Suppressor macrophage (primary cell): ENCODE measurements around the gene KIF5B.
"Not testable (repeated sequence)": the region's sequence is repeated elsewhere in the genome, so short reads cannot be mapped to it uniquely, and the experiment has no call there.

Experiments
- DNase-seq, 4 experiments: peaks; one replicate each; pipeline ENCODE4 v3.0.0-alpha.2; 2020 to 2022
- total RNA-seq, 17 experiments: gene quantifications; one replicate each; lab custom pipeline; 2026; ENCODE audit warnings: mixed read lengths in 6 of 17, inconsistent platforms in 3 of 17; lab: John Stamatoyannopoulos, UW

Gene KIF5B
- total RNA-seq, result 273 to 541 (median 362) reads per million in 17 experiments

- peak; percentile 94 to 97 (median 95) for DNase-seq
Observed at GRCh38 chr10:32056136-32057035, at the start of gene KIF5B. TSS of gene KIF5B (minus strand) at chr10:32056425. CDS start at chr10:32055973, 452 bp downstream.

- no peak for DNase-seq
Observed at GRCh38 chr10:32105782-32106382, 49.7 kb upstream of the KIF5B start.

GRCh38 chr10:32104622-32105509 is 48.6 kb upstream of the KIF5B start:
- DNase-seq, result no peak

DNA sequence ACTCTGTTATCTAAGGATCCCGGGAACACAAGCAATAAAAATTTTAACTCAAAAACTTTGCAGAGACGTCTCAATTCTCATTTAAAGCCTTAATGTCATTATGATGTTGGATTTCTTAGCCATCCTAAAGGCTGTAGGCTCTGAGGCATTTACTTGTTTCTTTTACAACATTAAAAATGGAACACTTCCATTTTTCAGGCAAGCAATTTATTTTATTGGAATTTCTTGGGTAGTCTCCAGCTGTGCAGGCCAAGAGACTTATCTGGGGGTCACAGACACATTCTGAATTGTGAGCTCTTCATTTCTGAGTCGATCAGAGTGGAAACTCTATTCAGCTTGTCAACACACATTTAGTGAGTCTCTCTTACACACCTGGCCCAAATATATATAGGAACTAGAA is 48.0 kb upstream of the KIF5B start:
- no peak for DNase-seq

DNA sequence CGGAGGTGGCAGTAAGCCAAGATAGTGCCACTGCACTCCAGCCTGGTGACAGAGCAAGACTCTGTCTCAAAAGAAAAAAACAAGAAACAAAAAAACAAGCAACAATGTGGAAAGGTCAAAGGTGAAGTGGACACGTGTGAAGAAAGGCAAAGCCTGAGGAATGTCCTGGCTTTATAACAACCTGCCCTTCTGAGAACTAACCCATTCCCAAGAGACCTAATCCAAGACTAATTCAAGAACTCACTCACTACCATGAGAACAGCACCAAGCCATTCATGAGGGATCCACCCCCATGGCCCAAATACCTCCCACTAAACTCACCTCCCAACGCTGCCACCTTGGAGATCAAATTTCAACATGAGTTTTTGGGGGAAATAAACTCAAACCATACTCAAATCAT is 47.5 kb upstream of the KIF5B start:
- DNase-seq, result no peak

DNA sequence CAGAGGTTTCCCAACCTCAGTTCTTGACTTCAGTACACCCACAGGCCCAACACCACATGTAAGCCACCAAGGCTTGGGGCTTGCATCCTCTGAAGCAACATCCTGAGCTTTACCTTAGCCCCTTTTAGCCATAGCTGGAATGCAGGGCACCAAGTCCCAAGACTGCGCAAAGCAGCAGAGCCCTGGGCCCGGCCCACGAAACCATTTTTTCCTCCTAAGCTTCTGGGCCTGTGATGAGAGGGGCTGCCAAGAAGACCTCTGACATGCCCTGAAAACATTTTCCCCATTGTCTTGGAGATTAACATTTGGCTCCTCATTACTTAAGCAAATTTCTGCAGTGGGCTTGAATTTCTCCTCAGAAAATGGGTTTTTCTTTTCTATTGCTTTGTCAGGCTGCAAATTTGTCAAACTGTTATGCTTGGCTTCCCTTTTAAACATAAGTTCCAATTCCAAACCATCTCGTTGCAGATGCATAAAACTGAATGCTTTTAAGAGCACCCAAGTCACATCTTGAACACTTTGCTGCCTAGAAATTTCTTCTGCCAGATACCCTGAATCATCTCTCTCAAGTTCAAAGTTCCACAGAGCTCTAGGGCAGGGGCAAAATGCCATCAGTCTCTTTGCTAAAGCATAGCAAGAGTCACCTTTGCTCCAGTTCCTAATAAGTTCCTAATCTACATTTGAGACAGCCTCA is 42.5 kb upstream of the KIF5B start:
- not testable (repeated sequence) for DNase-seq

GRCh38 chr10:32095116-32095733 is 39.0 kb upstream of the KIF5B start:
- DNase-seq, result no peak

- no peak for DNase-seq
Observed at GRCh38 chr10:32093650-32094049, 37.4 kb upstream of the KIF5B start.

DNA sequence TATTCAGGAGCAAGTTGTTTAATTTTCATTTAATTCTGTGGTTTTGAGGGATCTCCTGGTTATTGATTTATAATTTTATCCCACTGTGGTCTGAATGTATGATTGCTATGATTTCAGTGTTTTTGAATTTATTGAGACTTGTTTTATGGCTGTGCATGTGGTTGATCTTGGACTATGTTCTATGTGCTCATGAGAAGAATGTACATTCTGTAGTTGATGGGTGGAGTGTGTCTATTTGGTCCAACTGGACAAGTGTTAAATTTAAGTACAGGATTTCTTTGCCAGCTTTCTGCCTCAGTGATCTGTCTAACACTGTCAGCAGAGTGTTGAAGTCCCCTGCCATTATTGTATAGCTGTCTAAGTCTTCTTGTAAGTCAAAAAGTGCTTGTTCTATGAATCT is 34.8 kb upstream of the KIF5B start:
- no peak for DNase-seq

DNA sequence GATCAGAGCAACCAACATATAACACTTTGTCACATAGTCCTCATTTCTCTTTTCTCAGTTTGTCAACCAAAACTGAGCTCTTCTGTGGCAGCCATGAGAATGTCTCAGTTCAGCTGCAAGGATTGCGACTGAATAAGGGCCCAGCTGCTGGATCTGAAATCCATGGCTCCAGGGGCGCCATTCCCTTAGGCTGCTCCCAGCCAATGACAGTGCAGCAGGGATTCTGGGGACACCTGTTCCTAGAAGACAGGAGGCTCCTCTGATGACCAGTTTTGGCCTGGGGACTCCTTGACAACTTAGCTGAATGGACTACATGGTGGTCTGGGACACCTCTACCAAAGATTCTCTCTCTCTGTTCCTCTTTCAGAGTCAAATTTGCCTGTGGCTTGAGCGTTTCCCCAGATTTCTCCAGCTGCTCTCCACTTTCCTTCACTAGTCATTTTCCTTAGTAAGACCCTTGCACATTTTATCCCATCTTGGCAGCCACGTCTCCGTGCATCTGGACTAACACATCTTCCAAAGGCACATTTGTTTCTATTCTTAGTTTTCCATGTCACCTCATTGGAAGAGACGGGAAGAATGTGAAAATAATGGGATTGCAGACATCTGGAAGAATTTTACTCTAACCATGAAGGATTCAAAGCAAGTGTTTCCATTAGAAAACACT is 28.1 kb upstream of the KIF5B start:
- no peak for DNase-seq

GRCh38 chr10:32077896-32078485 is 21.8 kb upstream of the KIF5B start:
- DNase-seq, result no peak

GRCh38 chr10:32073659-32074058 is 17.4 kb upstream of the KIF5B start:
- peak in 2 of 4 experiments; percentile 30 to 31 for DNase-seq

GRCh38 chr10:32073128-32073527 is 16.9 kb upstream of the KIF5B start:
- DNase-seq, result no peak

DNA sequence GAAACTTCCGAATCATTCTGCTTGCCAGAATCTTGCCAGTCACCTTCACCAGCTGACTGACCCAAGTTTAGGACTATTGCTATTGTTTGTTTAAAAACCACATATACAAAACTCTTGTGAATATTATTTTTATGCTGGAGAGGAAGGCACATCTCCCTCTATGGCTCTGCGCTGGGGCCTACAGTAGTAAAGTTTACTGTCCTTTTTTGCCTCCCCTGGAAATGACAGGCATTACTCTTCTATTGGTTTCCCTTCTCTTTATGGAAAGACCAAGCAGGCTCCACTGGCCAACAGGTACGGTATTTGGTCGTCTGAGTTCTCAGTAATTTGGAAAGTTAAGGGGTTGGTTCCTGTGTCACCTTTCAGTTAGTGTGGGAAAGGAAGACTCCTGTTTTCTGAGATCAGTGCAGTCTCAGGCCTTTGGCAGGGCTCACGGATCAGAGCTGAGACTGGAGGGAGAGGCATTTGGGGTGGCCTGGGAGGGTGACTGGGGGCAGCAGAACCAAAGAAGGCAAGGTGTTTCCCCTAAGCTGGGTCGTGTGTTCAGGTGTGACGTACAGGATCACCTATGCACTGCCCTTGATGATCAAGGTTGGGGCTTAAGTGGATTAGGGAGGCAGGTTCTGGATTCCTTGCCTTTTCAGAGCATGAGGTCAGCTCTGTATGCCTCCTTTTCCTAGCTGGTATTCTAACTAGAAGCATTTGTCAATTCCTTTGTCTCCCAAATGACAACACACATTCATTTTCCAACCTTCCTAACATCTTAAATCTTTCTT is 16.0 kb upstream of the KIF5B start:
- DNase-seq, result no peak

GRCh38 chr10:32070645-32071044 is 14.4 kb upstream of the KIF5B start:
- no peak for DNase-seq

DNA sequence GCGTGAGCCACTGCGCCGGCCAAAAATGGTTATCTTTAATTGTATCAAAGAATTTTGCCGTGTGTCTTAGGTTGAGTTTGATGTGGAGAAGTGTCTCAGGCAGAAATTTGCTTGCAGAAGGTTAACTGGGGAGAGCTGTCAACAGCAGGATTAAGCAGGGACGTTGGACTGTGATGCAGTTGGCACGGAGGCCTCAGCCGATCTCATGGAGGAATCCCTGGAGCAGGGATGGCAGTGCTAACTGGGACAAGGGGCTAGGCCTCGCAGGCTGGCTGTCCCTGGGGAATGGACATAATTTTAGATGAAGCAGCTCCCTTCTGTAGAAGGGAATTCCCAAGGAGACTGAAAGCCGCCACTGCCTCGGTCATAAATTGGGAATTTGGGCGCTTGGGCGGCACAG is 12.3 kb upstream of the KIF5B start:
- DNase-seq, result no peak

DNA sequence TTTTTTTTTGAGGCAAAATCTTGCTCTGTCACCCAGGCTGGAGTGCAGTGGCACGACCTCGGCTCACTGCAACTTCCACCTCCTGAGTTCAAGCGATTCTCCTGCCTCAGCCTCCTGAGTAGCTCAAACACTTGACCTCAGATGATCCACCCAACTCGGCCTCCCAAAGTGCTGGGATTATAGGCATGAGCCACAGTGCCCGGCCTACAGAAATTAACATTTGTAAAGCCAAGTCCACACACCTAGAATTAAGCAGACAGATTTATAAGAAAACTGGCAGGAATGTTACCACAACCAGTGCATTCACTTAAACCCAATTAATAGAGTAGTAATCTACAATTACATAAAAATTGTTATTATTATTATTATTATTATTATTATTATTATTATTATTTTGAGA is 11.7 kb upstream of the KIF5B start:
- DNase-seq, result not testable (repeated sequence)

- peak; percentile 70 to 91 (median 79) for DNase-seq
Observed at GRCh38 chr10:32065856-32066255, 9.6 kb upstream of the KIF5B start.

DNA sequence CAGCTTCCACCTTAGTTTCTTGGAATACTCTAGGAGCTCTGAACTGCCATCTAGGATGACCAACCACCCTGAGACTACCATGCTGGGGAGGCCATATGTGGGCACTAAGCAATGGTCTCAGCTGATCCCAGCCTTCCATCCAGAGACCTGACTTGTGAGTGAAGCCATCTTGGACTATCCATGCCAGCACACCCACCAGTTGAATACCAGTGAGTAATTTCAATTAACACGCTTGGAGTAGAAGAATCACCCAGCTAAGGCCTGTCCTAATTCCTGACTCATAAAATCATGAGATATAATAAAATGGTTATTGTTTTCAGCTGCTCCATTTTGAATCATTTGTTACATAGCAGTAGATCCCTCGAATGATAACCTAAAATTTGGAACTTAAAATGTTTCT is 5.2 kb upstream of the KIF5B start:
- DNase-seq, result no peak

DNA sequence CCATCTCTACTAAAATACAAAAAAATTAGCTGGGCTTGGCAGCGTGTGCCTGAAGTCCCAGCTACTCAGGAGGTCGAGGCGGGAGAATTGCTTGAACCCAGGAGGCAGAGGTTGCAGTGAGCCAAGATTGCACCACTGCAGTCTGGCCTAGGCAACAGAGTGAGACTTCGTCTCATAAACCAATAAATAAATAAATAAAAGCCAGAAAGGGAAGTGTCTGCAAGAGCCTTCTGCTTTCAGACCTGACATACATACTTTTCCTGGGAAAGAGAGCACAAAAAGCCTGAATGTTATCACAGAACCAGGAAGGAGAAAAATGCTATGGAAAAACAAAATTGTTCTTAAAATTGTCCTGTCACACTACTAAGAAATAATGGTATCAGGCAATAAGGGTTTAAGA is 4.1 kb upstream of the KIF5B start:
- DNase-seq, result peak; percentile 17 to 72 (median 56)
